H9 (cell line): Measurements from ENCODE around the gene SHC4. TPM values are rescaled to one million over a fixed set of nuclear protein-coding genes. Genes with fewer than 3 reads are reported as not detected.

ENCODE experiments used
- DNase-seq: peaks from one replicate; pipeline ENCODE4 v3.0.0-alpha.2; 2017
- H2AFZ ChIP-seq: one replicate; pipeline ENCODE4 v1.6.1; 2013; ENCODE audit warnings: mild to moderate bottlenecking, low read length, control low read depth, moderate library complexity
- H2AK5ac ChIP-seq: 2 replicates; pipeline ENCODE4 v1.6.1; 2013; ENCODE audit warnings: low read length, control low read depth, mixed read lengths; ENCODE audit not compliant: insufficient read length
- H2BK120ac ChIP-seq: one replicate; pipeline ENCODE4 v1.6.1; 2013; ENCODE audit warnings: low read depth, mild to moderate bottlenecking, low read length, control low read depth, inconsistent platforms; ENCODE audit not compliant: poor library complexity, severe bottlenecking
- H2BK12ac ChIP-seq: 2 replicates; pipeline ENCODE4 v1.6.1; 2013; ENCODE audit warnings: low read length, control low read depth, mixed read lengths, low read depth; ENCODE audit not compliant: insufficient read length
- H2BK15ac ChIP-seq: 2 replicates; pipeline ENCODE4 v1.6.1; 2013; ENCODE audit warnings: low read depth, low read length, control low read depth
- H2BK20ac ChIP-seq: one replicate; pipeline ENCODE4 v1.6.1; 2013; ENCODE audit warnings: low read depth, mild to moderate bottlenecking, low read length, control low read depth, inconsistent platforms; ENCODE audit not compliant: poor library complexity, severe bottlenecking
- H2BK5ac ChIP-seq: 2 replicates; pipeline ENCODE4 v1.6.1; 2013; ENCODE audit warnings: low read length, control low read depth, mixed read lengths; ENCODE audit not compliant: insufficient read length
- H3K14ac ChIP-seq: 2 replicates; pipeline ENCODE4 v1.6.1; 2013; ENCODE audit warnings: low read length, control low read depth; ENCODE audit not compliant: insufficient read depth
- H3K18ac ChIP-seq: 2 replicates; pipeline ENCODE4 v1.6.1; 2013; ENCODE audit warnings: low read depth, mild to moderate bottlenecking, mixed read lengths, low read length, control low read depth; ENCODE audit not compliant: insufficient read length
- H3K23ac ChIP-seq: 2 replicates; pipeline ENCODE4 v1.6.1; 2013; ENCODE audit warnings: low read length, control low read depth, mixed read lengths, low read depth; ENCODE audit not compliant: insufficient read length
- H3K23me2 ChIP-seq: 2 replicates; pipeline ENCODE4 v1.6.1; 2013; ENCODE audit warnings: low read depth, mild to moderate bottlenecking, mixed read lengths, low read length, control low read depth; ENCODE audit not compliant: insufficient read length, poor library complexity, severe bottlenecking
- H3K27ac ChIP-seq: 2 replicates; pipeline ENCODE4 v1.5.1; 2013; ENCODE audit warnings: low read length, control low read depth, mixed read lengths, low read depth; ENCODE audit not compliant: insufficient read length
- H3K27me3 ChIP-seq: 2 replicates; pipeline ENCODE4 v1.6.1; 2013; ENCODE audit warnings: low read length, control low read depth, inconsistent platforms; ENCODE audit not compliant: insufficient read depth
- H3K4ac ChIP-seq: 2 replicates; pipeline ENCODE4 v1.6.1; 2013; ENCODE audit warnings: low read depth, mild to moderate bottlenecking, control low read depth, inconsistent platforms, low read length, moderate library complexity
- H3K4me1 ChIP-seq: 2 replicates; pipeline ENCODE4 v1.6.1; 2013; ENCODE audit warnings: low read length, control low read depth, inconsistent platforms; ENCODE audit not compliant: insufficient read depth
- H3K4me2 ChIP-seq: 2 replicates; pipeline ENCODE4 v1.6.1; 2013; ENCODE audit warnings: low read length, control low read depth, mixed read lengths; ENCODE audit not compliant: insufficient read length, insufficient read depth
- H3K56ac ChIP-seq: 2 replicates; pipeline ENCODE4 v1.6.1; 2013; ENCODE audit warnings: low read depth, mild to moderate bottlenecking, mixed read lengths, low read length, control low read depth; ENCODE audit not compliant: insufficient read length
- H3K79me1 ChIP-seq: 2 replicates; pipeline ENCODE4 v1.6.1; 2013; ENCODE audit warnings: low read depth, mild to moderate bottlenecking, moderate library complexity, low read length, control low read depth, inconsistent platforms; ENCODE audit not compliant: insufficient read depth, poor library complexity, severe bottlenecking
- H3K79me2 ChIP-seq: 2 replicates; pipeline ENCODE4 v1.6.1; 2013; ENCODE audit warnings: low read length, control low read depth, inconsistent platforms; ENCODE audit not compliant: insufficient read depth
- H3K9ac ChIP-seq: 2 replicates; pipeline ENCODE4 v1.6.1; 2013; ENCODE audit warnings: low read length, control low read depth, mixed read lengths; ENCODE audit not compliant: insufficient read length; ENCODE audit errors: extremely low read depth
- H3K9me3 ChIP-seq: one replicate; pipeline ENCODE4 v1.6.1; 2013; ENCODE audit warnings: low read depth, low read length, inconsistent platforms; ENCODE audit not compliant: control insufficient read depth
- H3T11ph ChIP-seq: one replicate; pipeline ENCODE4 v1.6.1; 2013; ENCODE audit warnings: mild to moderate bottlenecking, low read length, control low read depth, inconsistent platforms
- H4K20me1 ChIP-seq: one replicate; pipeline ENCODE4 v1.6.1; 2013; ENCODE audit not compliant: control insufficient read depth, insufficient read length, insufficient read depth
- H4K5ac ChIP-seq: 2 replicates; pipeline ENCODE4 v1.6.1; 2013; ENCODE audit warnings: low read depth, mild to moderate bottlenecking, mixed read lengths, low read length, control low read depth; ENCODE audit not compliant: insufficient read length
- H4K8ac ChIP-seq: replicated peaks from 2 replicates; pipeline ENCODE4 v1.6.1; 2013; ENCODE audit warnings: low read length, control low read depth, mixed read lengths, low read depth; ENCODE audit not compliant: insufficient read length
- H4K91ac ChIP-seq: 2 replicates; pipeline ENCODE4 v1.6.1; 2013; ENCODE audit warnings: low read depth, mild to moderate bottlenecking, moderate library complexity, mixed read lengths, low read length, control low read depth; ENCODE audit not compliant: insufficient read length
- H3K27ac Mint-ChIP-seq, 3 experiments: 2 replicates in 2 of 3; 3 replicates in 1 of 3; pipeline ENCODE4 v1.8.0; 2020 to 2021; ENCODE audit warnings: mixed read lengths in 3 of 3, mild to moderate bottlenecking in 1 of 3, moderate library complexity in 1 of 3
- H3K27me3 Mint-ChIP-seq: 2 replicates; pipeline ENCODE4 v1.8.0; 2021; ENCODE audit warnings: low read depth, mild to moderate bottlenecking, moderate library complexity, mixed read lengths
- H3K36me3 Mint-ChIP-seq, 3 experiments: 2 replicates in 2 of 3; 3 replicates in 1 of 3; pipeline ENCODE4 v1.8.0; 2020 to 2021; ENCODE audit warnings: low read depth in 3 of 3, mixed read lengths in 3 of 3; ENCODE audit not compliant: insufficient read depth in 1 of 3
- H3K4me1 Mint-ChIP-seq, 2 experiments: 2 replicates each; pipeline ENCODE4 v1.8.0; 2020; ENCODE audit warnings: mixed read lengths in 2 of 2
- H3K4me3 Mint-ChIP-seq, 2 experiments: 2 replicates in 1 of 2; 3 replicates in 1 of 2; pipeline ENCODE4 v1.8.0; 2020 to 2021; ENCODE audit warnings: mild to moderate bottlenecking in 2 of 2, mixed read lengths in 2 of 2, moderate library complexity in 1 of 2
- H3K9me3 Mint-ChIP-seq, 2 experiments: 2 replicates in 1 of 2; 3 replicates in 1 of 2; pipeline ENCODE4 v1.8.0; 2020; ENCODE audit warnings: mild to moderate bottlenecking in 2 of 2, mixed read lengths in 2 of 2, moderate library complexity in 1 of 2
- CTCF ChIP-seq: fragments of 200-600 bp; sonication (generic); conservative IDR thresholded peaks from 3 replicates; pipeline ENCODE4 v1.8.0; 2021; ENCODE audit warnings: antibody characterized with exemption, mild to moderate bottlenecking
- WGBS: extraction: QIAGEN DNeasy Blood & Tissue Kit; methylation state at CpG from one replicate; pipeline ENCODE4 v1.1.7; 2013; ENCODE audit warnings: missing lambda C conversion rate, low lambda C conversion rate, mixed read lengths; ENCODE audit not compliant: insufficient read length; ENCODE audit errors: extremely low coverage; 5-methylcytosine and 5-hydroxymethylcytosine counted together
- total RNA-seq: library from RNA; stranded (reverse); gene quantifications from 2 replicates; pipeline ENCODE4 v1.2.1, GENCODE V29; 2021

The SHC4 gene
- total RNA-seq, 1 experiment from 2014 or later = 0.26 TPM

DNA sequence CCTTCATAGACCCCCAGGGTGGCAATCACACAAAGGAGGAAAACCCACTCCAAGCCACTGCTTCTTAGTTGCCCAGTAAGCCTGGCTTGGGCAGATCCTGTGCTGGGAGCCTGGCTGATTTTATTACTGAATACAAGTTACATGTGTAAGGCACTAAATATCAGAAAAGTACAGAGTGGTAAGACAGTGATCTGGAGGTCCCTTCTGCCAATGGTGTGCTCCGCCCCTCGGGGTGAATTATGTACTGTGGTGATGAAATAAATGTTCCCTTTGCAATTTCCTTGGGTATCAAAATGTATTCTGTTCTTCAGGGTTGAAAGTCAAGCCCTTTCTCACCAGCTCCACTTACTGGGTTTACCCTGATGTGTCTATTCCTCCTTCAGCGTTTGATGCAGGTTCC is 47.0 kb downstream of the SHC4 start:
- no CpG with 5 or more reads among the region's 3 CpGs for WGBS

More for the DNA sequence above, 47.0 kb downstream of the SHC4 start:
- Histone ChIP-seq H2BK120ac (no peak overlapping the region), H4K8ac (no peak overlapping the region), H3T11ph (no peak overlapping the region), H3K79me2 (no peaks in the 10 kb centered on the region), H3K56ac (no peak overlapping the region), H3K9me3 (no peaks in the 10 kb centered on the region), H2BK20ac (no peak overlapping the region), H2BK12ac (no peak overlapping the region), H3K4me2 (no peak overlapping the region), H4K5ac (no peak overlapping the region), H3K9ac (no peak overlapping the region), H3K23me2 (no peaks in the 10 kb centered on the region), H3K18ac (no peak overlapping the region), H3K14ac (peak overlapping the region; percentile 65; the same call in 1 of the 2 replicates), H2AK5ac (no peak overlapping the region), H3K27me3 (no peaks in the 10 kb centered on the region), H3K27ac (no peak overlapping the region), H3K23ac (no peak overlapping the region), H4K91ac (no peak overlapping the region), H2BK15ac (no peak overlapping the region), H2BK5ac (no peak overlapping the region), H3K79me1 (no peaks in the 10 kb centered on the region), H2AFZ (no peak overlapping the region), H4K20me1 (no peaks in the 10 kb centered on the region), H3K4ac (no peak overlapping the region), H3K4me1 (no peaks in the 10 kb centered on the region)
- H3K27me3 Mint-ChIP-seq = no peaks in the 10 kb centered on the region
- H3K36me3 Mint-ChIP-seq = no peaks in the 10 kb centered on the region
- H3K4me1 Mint-ChIP-seq = peaks cover 0 to 7% of the 10 kb centered on the region in 2 experiments; a peak in 1 of 4 replicates
- no peaks in the 10 kb centered on the region for H3K9me3 Mint-ChIP-seq
- no peak for DNase-seq
- no peak overlapping the region for H3K4me3 Mint-ChIP-seq
- no peak for TF ChIP-seq CTCF
- H3K27ac Mint-ChIP-seq = no peak overlapping the region
